ENCODE results near the gene SH3TC1.

SH3TC1 gene

DNA sequence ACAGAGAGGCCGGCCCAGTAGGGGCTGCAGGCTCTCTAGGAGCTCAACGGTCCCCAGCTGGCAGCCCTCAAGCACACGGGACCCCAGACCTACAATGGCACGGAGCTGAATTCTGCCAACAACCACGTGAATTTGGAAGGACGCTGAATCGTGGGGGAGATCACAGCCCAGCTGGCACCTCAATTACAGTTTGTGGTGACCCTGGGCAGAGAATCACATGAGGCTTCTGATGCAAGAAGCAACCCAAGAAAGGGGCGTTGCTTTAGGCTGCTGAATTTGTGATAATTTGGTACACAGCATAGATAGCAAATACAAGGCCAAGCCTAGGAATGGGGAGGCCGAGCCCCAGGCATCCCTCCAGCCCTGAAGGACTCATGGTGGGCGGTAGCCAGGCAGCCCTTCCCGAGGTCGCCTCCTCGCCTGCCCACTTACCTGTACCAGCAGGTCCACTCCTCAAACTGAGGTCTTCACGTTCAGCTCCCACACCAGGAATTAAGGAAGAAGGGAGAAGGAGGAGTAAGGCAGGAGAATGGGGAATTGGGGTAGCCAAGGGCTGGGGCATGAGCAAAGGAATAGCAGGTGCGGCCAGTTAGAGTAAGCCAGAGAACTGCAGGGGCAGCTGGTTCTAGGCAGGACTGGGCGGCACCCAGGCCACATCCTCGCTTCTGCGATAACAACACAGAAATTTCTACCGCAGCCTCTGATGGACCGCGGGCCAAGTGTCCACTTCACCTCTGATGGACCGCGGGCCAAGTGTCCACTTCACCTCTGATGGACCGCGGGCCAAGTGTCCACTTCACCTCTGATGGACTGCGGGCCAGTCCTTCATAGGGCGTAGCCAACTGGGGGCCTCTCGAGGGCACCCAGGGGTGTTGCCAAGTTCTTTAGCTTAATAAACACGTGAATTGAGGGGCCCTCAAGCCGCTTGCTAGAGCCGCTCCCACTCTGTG is 47.1 kb downstream of the SH3TC1 start:
- ATAC-seq, result no peak

DNA sequence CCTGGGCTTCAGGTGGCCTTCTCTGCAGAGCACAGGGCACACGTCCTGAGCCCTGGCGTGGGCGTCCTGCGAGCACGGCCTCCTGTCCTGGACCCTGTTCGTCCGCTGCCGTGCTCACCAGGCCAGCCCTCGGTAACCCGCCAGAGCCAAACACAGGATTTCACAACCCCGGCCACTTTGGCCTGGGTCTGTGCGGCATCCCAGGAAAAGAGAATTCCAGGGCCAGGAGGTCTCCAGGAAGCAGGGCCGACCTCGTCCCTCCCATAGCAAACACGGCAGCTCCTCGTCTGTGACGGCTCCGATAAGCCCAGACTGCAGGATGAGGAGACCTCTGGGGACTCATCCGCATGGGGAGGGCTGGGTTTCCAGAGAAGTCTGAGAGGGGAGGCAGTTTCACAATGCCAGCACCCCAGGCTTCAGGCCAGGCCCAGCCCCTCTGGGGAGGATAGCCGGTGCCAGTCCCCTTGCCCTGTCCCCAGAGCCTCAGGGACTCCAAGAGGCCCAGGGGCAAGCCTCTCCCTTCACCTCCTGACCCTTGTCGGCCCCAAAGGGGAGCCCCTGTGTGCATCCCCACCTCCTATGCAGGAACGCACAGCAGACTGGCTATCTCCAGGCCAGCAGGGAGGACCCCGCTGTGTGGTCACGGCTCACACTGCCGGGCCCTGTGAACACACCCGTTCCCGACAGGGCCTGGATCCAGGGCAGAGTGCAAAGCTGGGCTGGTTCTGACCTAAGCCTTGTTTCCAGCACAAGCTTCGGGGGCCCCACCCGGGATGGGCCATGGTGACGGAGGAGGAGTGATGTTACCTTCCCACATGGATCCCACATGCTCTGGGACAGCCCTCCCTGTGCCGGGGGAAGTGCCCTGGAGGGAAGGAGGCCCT is 48.2 kb downstream of the SH3TC1 start:
- no peak for ATAC-seq

- no peak for ATAC-seq
Measured at GRCh38 chr4:8248091-8248490, 49.0 kb downstream of the SH3TC1 start.

- ATAC-seq, result no peak
Measured at GRCh38 chr4:8250227-8250626, 51.1 kb downstream of the SH3TC1 start.

DNA sequence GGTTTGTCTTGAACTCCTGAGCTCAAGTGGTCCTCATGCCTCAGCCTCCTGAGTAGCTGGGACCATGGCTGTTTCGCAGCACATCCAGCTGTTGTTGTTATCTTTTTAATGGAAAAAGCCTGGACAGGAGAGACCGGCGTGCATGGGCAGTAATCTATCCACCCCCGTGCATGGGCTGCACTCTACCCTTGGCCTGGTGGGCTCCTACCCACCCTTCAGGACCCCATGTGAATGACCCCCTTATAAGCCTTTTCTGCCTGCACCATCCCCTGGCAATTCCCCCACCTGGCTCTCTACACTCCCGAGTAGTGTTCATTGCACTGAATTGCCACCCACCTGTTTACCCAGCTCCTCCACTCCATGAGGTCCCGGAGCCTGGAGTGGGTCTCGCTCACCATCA is 51.5 kb downstream of the SH3TC1 start:
- ATAC-seq, result no peak

DNA sequence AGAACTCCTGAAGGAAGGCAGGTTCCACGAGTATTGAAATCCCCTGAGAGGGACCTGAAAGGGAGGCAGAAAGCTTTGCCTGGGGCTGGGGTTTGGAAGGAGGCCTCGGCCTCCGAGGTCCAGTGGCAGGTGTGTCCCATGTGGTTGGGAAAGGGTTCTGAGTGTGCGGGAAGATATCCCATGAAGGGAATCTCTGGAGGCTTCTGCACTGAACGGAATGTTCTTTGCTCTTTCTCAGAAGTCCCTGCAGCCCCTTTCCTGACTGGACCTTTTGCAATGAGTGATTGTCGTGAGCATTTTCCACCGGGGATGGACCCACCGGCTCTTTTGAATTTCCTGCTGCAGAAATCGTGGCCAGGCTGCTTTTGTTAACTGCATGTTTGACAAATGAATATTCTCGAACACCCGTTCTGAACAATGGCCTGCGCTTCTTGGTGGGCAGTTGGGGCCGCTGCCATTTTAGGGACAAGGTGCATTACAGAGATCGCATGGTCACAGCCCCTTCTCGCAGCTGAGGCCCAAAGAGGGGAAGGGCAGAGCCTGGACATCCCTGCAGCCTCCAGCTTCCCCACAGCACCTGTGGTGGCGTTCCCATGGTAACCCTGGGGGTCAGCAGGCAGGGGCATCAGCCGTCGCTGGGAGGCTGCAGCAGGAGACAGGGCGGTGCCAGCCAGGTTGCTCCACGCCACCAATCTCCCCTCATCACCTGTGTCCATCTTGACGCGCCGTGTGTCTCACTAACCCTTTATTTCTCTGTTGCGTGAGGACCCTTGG is 52.2 kb downstream of the SH3TC1 start:
- no peak for ATAC-seq

DNA sequence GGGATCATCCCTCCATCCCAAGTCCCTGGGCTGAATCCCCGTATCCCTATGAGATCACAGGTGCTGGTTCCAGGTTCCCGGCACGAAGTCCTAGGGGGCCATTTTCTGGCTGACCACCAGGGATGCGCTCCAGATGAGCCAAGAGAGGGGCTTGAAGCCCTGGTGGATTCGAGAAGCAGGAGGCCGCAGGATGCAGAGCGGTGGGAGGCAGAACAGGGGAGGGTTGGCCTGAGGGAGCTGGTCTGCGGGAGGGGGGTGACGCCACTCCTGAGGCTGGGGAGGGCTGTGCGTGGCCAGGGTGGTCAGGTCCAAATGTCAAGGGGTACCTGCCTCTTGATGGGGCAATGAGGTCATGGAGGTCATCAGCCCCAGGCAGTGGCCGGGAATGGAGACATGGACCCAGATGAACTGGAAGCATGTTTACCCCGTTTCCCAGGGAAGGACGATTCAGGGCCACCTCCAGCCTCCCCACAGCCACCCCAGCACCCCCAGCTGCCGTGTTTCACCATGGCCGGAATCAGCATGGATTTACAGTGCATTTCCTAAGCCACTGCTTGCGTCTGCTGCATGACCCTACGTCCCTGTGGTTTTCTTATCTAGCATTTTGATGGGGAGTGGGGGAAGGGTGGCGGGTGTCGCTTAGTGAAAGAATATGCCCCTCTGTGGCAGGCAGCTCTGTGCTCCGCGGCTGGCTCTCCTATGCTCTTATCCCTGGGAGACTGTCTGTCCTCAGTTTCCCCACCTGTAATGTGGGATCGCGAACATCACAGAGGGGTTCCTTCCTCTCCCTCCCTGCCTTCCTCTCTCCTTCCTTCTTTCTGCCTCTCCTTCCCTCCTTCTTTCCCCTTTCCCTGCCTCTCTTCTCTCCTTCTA is 53.4 kb downstream of the SH3TC1 start:
- ATAC-seq, result no peak

- no peak for ATAC-seq
Measured at GRCh38 chr4:8254076-8254475, 55.0 kb downstream of the SH3TC1 start.

- ATAC-seq, result no peak
Measured at GRCh38 chr4:8255698-8256441, 56.8 kb downstream of the SH3TC1 start.

- no peak for ATAC-seq
Measured at GRCh38 chr4:8257854-8258253, 58.8 kb downstream of the SH3TC1 start.

DNA sequence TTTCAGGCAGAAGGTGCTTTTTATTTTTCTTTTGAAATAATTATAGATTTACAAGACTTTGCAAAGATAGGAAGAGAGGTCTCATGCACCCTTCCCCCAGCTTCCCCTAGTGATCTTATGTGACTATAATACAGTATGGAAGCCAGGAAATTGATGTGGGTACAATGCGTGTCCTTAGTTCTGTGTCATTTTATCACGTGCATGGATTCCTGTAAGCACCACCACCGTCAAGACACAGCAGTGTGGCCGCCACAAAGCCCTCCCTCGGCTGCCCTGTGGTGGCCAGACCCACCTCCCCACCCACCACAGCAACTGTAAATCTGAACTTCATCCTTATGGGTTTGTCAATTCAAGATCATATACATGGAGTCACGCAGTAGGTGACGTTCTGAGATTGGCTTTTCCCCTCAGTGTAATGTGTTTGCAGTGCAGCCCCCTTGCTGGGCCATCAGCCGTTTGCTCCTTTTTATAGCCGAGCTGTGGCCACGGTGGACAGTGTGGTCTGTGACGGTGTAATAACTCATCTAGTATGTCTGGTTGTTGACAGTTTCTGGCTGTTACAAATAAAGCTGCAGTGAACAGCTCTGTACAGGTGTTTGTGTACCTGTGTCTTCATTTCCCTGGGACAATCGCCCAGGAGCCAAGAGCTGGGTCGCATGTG is 59.6 kb downstream of the SH3TC1 start:
- no peak for ATAC-seq

DNA sequence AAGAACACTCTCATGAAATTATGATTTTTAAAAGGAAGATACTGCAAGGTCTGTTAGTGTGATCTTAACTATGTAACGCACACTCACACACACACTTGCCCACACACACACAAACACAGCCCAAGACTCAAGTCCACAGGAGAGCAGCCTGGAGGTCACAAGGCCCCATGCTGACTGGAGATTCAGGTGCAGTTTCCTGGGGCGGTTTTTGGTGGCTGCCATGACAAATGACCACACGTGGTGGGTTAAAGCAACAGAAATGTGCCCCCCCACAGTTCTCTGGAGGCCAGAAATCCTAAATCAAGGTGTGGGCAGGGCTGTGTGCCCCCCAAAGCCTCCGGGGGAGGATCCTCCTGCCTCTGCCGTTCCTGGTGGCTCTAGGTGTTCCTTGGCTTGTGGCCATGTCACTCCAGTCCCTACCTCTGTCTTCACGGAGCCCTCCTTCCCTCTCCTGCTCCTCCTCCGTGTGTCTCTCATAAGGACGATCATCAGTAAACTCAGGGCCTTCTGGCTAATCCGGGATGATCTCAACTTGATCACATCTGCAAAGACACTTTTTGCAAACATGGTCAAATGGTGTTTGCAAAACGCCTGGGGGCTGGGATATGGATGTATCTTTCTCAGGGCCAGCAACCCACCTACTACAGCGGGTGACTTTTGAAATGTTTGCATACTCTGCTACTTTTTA is 60.8 kb downstream of the SH3TC1 start:
- no peak for ATAC-seq

DNA sequence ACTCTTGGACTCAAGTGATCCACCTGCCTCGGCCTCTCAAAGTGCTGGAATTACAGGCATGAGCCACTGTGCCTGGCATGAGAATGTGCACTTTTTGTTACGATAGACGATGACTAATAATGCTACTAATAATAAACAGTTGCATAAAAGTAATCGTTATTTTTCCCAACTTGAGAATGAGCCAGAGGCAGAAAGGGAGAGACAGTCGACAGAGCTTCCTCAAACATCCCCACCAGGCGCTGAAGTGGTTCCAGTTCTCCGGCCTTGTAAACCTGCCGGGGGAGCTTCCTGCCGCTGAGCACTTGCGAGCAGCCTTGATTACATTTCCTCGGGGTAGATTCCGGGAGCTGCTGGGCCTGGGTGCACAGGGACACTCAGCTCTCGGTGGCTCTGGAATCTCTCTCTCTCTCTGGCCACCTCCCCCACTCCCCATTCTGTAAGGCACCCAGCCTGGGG is 61.6 kb downstream of the SH3TC1 start:
- ATAC-seq, result no peak

- ATAC-seq, result no peak
Measured at GRCh38 chr4:8261851-8262535, 62.9 kb downstream of the SH3TC1 start.

DNA sequence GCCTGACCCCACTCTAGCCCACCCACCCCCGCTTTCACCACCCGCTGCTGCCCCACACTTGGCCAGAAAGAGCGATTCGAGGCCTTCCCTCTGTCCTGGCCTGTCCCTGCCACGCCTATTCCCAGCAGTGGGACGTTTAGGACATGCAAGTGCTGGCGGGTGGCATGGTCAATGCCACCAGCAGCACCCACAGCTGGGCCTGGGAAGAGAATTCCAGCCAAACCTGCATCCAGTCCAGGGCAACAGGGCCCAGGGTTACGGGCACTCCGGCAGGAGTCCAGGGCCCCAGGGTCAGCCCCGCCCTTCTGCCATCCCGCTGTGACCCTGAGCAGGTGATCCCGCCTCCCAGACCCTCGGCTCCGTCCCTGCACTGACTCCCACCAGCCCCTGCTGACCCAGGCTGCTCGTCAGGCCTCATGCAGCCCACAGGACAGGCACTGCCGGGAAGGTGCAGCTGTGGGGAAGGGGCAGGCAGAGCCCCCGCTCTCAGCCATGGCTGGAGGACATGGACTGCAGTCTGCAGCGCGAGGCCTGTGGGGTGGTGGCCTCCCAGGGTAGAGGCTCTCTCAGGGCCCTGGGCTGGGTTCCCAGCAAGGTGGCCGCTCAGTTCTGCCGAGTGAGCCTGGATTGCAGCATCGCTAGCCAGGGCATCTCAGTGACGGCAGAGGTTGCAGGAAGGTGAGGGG is 63.7 kb downstream of the SH3TC1 start:
- no peak for ATAC-seq

- no peak for ATAC-seq
Measured at GRCh38 chr4:8263397-8263796, 64.3 kb downstream of the SH3TC1 start.

GRCh38 chr4:8264106-8264505 is 65.0 kb downstream of the SH3TC1 start:
- ATAC-seq, result no peak

DNA sequence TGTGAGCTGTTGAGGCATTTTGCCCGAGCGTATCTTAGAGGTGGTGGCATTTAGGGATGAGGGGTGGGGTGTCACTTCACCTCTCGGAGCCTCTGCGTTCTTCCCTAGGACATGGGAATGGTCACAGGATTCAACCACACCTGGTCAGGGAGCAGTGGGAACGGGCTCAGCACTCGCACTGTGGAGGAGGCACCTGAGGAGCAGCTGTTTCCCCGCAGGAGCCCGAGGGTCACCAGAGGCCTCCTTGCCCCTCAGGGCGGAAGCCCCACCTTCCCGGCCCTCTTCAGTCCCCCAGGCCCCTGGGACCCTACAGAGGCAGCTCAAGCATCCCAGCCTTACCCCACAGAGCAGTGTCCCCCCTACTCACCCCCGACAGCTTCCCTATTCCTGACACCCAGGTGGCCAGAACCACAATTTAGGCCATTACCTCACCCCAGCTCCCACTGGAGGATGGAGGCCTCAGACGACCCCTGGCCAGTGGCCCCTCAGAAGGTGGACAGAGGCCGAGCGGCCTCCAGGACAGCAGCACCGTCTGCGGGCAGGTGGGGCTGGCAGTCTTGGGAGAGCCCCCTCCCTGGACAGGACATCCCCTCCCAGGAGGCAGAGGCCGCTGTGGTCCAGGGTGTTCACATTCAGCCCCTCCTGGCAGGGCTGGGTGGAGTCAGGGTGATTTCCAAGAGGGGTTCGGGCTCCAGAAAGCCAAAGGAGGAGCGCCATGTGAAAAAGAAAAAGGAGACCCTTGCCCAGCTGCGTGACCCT is 66.3 kb downstream of the SH3TC1 start:
- no peak for ATAC-seq

Data from activated CD4-positive, CD25-positive, alpha-beta regulatory T cell treated with anti-CD3 and anti-CD28 coated beads, Interleukin-2, amount 50 U/mL, for 24 hours (primary cell).